Activated CD8-positive, alpha-beta memory T cell treated with anti-CD3 and anti-CD28 coated beads for 48 hours (primary cell): ENCODE data around the gene CACNA1E.
"Not testable (repeated sequence)": the region's sequence is repeated elsewhere in the genome, so short reads cannot be mapped to it uniquely, and the experiment has no call there.

ENCODE experiments used
- DNase-seq, 3 experiments: peaks; one replicate each; pipeline ENCODE4 v3.0.0-alpha.2; 2020; ENCODE audit warnings: low read depth in 2 of 3, low spot score in 2 of 3

Gene CACNA1E

DNA sequence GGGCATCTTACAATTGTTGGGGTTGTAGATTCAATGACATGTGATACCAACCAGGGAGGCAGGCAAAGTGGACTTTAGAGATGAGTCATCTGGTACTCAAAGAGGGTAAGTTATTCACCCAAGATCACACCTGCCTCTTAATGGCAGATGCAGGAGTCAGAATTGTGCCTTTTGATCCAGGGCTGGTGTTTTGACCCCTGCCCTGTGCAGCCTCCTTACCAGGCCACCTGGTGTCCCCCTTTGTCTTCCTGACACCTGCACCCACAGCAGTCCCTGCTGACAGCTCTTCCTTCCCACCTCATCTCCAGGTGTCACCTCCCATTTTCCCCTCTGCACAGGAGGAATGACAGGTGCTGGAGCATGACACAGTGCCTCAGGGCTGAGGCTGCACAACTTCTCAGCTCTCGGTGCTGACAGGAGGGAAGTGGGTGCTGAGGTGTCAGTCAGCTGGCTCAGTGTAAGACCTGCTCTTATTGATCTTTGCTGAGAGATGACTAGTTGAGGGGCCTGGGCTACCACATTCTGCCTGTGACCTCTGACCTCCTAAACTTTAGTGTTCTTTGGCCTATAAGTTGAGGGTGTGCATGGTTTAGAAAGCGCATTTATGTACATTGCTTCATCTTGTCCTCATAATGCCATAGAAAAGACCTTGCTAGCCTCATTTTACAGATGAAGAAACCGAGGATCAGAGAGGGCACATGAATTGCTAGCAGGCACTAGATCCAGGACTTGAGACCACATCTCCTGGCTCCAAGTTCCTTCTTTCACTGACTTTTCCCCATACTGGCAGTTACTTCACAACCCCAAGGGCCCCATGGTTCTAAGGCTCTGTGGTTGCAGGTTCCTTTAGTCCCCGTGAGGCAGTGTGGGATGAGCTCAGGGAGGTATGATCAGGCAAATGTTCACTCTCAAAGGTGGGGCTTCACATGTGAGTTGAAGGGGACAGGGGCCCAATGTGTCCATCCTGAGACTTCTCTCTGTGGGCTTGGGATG is 31.3 kb downstream of the CACNA1E start:
- no peak for DNase-seq

DNA sequence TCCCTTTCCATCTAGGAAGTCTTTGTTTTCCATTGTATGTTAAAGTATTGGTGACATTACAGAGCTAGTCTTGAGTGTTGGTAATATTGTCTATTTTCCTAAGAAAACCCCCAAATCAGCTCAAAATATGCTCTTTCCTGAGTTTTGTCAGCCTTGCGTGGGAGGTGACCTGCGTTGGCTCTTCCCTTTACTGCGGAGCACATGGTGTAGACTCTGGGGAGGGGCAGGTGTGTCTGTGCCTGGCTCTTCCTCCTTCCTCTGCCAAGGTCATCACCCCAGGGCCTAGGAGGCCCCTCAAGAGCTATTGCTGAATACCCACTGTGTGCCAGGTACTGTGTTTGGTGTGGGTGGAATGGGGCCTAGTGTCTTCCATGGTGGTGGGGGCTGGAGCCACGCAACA is 33.4 kb downstream of the CACNA1E start:
- no peak for DNase-seq

DNA sequence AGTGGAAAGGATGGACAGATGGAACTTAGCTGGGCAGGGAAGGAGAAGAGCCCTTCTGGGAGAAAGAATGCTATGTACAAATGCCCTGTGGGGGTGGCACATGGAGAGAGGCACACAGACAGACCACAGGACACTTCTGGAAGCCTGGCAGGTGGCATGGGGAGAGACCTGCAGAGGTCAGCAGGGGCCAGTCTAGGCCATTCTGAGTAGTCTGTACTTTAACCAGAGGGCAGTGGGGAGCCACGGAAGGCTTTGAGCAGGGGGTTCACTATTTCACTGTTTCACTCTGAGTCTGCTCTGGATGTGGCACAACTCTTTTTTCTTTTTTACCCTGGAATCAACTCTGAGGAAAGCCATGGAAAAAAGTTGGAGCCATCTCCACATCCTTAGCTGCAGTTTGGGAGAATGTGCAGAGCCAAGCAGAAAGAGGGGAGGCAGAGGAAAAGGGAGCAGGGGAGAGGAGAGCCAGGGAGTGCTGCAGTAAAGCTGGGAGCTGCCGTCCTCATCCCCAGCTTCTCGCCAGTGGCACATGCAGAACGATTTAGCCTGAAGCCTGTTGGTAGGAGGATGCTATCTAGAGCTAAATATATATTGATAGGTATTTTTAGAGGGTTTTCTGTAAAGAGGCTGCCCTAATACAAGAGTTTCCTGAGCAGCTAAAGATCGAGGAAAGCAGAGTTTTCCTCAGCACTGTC is 34.0 kb downstream of the CACNA1E start:
- no peak for DNase-seq

DNA sequence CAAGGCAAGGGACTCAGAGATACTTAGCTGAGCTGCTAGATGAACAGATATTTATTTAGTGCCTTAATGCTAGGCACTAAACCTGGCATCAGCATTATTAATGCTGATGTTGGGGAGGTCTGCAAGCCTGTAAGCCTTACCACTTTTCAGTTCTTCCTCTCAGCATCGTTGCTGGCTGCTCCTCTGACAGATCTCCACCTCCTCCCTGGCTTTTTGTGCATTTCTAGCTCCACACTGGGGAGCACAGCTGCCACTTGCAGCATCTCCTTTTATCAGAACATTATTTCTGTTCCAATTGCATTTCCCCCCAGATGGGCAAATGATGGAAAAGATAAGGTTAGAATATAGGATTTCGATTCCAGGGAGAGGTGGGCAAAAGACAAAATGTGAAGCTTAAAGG is 34.8 kb downstream of the CACNA1E start:
- DNase-seq: no peak

DNA sequence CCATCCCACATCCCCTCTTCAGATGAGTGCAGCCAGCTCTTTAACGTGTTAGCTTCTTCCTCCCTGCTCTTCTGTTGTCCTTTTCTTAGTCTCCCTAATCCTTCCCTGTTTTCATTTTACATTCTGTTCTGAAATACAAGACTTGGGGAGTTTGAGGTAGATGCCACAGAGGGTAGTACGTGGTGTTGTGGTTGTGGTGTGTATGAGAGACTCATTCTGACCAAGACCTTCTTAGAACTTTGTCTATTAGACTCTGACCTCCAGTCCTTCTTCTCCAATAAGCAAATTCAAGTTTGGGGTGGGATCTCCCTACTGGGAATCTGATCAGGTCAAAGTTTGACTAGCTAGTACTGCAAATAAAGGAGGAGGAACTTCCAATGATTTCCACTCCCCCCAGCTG is 39.5 kb downstream of the CACNA1E start:
- DNase-seq: no peak

DNA sequence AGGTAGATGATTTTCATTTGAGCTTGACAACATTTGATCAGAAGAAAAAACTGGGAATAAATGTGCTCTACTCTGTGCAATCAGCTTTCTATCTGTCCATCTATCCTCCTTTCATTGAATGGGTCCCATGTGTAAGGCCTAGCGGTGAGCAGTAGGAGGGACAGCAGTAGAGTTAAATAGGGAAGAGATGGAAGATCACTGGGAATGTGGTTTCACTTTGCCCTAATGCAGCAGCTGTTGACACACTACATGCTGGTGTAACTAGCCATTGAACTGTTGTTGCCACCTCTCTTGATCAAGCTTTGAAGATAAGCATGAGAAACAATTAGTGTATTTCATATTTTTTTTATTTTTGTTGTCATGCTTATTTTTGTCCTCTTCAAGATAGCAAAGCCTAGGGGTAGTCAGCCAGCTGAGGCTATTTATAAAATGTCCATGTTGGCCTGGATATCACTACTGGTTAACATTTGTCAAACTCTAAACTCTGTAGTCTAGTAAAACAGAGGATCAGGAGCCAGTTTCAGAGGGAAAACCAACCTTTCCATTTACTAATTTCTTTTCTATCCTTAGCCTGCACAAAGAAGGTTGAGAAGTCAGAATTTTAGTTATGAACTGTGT is 41.9 kb downstream of the CACNA1E start:
- DNase-seq: no peak

DNA sequence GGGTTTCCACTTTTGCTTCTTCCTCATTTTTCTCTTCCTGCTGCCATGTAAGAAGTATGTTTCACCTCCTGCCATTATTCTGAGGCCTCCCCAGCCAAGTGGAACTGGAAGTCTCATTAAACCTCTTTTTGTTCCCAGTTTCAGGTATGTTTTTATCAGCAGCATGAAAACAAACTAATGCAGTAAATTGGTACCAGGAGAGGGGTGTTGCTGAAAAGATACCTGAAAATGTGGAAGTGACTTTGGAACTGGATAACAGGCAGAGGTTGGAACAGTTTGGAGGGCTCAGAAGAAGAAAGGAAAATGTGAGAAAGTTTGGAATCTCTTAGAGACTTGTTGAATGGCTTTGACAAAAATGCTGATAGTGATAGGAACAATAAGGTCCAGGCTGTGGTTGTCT is 44.9 kb downstream of the CACNA1E start:
- not testable (repeated sequence) for DNase-seq

DNA sequence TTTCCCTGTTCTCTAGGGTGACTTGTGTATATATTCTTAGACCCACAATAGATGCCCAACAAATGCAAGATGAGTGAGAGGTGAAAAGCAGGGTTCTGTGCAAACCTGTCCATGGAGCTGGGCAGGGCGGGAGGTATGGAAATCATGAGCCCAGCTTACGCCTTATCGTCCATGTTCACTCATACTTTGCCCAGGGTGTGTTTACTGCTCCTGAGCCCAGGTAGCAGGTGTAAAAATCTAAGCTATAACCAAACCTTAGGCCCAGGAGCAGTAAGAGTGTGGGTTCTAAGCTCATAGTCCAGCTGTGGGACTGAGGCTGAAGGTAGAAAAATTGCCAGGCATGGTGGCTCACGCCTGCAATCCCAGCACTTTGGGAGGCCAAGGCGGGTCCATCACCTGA is 48.1 kb downstream of the CACNA1E start:
- DNase-seq: no peak

DNA sequence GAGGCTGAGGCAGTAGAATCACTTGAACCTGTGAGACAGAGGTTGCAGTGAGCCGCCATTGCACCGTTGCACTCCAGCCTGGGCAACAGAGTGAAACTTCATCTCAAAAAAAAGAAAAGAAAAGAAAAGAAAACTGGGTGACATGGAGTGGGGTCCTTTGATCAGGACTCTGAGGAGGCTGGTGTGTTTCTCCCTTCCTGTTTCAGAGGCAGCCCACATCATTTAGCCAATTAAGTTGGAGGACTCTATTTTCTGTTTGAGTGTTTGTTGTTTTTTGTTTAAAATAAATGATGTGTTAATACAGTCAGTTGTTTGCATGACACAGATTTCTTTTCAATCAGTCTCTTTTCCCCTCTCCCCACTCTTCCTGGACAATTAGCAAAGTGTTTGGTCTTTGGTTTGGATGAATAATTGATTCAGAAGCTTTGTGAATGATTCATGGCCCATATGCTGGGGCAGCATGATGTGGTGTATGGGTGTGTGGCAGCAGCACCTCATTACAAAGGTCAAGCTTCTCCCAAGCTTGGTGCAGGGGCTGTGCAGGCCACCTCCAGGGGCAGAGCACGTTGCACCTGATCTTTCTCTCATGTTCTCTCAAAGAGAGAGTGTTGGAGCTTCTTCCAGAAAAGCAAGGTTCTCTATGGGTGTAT is 48.8 kb downstream of the CACNA1E start:
- DNase-seq: no peak

DNA sequence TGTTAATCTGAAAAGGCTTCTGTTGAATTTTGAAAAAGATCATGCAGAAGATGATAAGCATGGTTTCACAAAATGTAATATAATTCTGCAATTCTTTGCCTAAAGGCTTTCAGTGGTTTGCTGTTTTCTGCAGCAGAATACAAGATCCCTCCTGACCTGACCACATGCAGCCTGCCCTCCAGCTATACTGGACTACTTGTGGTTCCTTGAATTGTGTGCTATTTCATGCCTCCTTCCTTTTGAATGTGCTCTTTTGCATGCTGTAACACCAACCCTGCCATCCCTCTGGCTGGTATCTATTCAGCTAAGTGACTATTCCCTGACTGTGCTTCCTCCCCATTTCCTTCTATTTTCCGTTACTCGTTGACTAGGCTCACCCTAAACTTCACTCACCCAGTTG is 55.5 kb downstream of the CACNA1E start:
- DNase-seq: no peak

DNA sequence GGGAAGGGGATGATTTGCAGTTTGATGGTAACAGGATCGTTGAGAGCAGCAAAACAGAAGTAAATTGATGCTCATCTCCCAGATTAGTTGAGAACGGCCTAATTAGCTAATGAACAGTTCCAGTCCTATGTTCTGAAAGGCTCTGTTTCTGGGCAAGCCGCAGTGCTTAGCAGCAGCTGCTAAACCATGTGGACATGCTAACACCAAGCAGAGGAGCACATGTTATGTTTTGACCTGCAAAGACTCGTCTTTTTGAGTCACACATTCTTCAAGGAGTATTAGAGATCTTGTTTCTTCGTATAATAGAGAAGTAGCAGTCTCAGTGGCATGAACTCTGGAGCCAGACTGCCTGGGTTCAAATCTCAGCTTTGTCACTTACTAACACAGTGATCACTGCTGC is 58.1 kb downstream of the CACNA1E start:
- DNase-seq: no peak

DNA sequence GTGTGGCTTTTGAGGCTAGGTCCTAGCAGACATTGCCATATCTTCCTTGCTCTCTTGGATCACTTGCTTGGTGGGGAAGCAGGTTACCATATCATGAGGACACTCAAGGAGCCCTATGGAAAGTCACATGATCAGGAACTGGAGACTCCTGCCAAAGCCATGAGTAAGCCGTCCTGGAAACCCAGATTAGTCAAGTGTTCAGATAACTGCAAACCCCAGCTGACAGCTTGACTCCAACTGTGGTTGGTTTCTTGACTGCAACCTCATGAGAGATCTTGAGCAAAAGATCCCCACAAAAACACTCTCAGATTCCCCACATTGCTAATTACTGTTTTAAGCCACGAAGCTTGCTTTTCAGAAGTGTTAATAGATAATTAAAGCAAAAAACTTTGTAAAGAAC is 58.6 kb downstream of the CACNA1E start:
- DNase-seq: no peak

DNA sequence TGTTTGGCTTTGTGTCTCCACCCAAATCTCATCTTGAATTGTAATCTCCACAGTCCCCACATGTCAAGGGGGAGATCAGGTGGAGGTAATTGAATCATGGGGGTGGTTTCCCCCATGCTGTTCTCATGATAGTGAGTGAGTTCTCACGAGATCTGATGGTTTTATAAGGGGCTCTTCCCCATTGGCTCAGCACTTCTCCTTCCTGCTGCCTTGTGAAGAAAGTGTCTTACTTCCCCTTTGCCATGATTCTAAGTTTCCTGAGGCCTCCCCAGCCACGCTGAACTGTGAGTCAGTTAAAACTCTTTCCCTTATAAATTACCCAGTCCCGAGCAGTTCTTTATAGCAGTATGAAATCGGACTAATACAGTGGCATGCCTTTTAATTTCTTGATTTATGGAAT is 59.1 kb downstream of the CACNA1E start:
- DNase-seq: not testable (repeated sequence)

DNA sequence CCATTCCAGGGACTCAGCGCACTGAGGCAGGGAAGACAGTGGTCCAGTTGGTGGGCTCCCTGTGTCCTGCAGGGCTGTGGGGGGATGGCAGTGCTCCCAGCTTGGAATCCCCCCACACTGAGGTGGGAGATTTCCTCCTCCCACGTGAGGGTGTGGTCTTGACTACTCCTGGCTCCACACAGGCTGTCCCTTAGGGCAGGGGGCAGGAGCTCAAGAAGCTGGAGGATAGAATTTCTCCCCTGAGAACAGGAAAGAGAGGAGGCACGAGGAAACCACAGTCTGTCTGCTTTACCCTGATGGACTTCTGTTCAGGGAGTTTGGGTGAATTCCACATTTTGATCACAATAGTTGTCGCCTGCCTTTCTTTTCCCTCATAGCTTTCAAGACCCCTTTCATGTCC is 62.1 kb downstream of the CACNA1E start:
- DNase-seq: no peak

DNA sequence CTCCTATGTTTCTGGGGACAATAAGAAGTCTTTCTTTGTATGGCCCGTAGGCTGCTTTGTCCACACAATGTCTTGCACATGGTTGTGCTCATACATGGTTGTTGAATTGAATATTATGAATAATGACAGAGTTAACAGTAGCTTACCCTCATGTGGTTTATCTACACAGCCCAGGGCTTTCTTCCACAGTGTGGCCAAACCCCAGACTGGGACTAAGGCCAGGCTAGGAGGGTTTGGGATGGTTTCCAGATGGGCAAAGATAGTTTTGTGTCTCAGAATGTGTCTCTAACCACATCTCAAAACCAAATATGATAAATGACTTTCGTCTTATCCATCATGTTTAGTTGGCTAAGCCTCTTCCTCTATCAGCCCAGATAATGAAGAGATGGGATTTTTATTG is 65.2 kb downstream of the CACNA1E start:
- no peak for DNase-seq

DNA sequence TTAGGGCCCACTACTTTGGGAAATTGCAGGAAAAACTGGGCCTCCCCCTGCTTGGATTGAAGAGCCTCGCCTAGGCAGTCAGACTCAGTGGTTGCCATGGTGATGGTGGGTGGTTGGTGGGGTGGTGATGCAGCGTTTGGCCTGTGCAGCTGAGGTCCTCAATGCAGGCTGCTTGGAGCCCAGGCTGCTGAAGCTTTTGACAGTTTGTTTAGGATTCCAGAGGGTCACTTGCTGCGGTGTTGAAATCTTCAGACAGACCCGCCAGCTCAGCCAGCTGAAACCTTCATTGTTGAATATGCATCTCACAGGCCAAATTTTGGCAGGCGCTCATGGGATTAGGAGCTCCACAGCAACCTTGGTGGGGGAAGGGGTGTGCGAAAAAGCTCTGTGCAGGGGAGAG is 67.9 kb downstream of the CACNA1E start:
- DNase-seq: no peak

DNA sequence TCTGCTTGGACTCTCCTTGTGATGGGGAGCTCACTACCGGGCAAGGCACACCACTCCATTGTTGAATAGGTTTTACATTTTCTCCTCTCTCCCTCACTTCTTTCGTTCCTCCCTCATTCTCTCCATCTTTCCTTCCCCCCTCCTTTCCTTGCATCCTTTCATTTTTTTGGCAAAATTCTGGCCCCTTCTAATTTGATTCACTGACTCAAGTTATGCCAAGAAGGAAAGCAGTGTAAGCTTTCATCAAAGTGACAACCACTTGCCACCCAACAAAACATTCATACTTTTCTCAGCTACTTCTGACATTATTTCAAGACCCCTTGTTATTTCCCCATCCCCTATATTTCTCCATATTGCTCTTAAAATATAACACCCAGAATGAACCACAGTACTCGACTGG is 68.4 kb downstream of the CACNA1E start:
- DNase-seq: no peak

DNA sequence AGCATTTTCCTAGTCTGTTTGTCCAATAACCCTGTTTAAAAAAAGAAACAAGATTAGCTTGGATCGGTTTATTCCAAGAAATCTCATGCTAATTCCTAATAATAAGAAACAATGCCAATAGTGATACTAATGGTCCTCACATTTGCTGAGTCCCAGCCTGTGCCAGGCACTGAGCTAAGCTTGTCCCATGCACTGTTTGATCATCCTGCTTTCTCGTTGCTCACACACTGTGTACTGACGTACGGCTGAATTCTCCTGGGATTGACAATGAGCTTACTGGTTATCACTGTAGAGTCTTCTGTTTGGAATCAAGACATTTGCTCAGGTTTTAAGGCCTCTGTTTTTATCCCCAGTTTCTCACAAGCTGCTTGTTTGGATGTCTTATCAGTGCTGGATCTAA is 71.1 kb downstream of the CACNA1E start:
- DNase-seq: no peak

DNA sequence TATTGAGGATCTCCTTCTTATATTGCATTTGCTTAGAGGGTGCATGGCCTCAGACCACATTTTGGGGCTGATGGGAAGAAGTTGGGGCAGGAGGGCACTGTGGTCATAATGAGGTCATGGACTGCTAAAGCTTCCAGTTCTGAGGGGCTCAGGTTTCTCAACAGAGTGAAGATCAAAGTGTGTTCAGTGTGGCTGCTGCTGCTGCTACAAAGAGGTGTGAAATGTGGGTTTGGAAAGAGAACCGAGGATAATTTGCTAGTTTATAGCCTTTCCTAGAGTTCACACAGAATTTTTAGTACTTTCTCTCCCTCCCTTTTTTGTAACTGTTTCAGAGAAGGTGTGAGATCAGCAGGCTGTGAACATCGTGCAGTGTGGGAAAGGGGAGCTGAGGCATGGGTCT is 73.3 kb downstream of the CACNA1E start:
- no peak for DNase-seq

DNA sequence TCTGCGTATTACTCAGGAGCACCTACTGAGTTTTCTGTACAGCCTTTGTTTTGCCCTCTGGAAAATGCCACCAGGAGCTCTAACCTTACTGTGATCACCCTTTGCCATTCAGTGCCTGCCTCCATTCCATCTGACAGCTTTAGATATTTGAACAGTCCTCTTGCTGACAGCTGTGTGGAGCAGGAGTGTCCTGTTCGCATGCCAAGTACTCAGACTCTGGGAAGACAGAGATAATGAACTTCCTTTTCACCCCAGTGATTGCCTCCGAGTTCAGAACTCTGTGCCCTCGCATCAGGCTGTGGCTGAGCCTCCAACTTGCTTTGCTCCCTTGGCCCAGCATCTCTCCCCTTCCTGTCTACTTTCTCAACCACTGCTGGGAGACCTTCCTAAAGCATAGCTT is 74.0 kb downstream of the CACNA1E start:
- DNase-seq: no peak

DNA sequence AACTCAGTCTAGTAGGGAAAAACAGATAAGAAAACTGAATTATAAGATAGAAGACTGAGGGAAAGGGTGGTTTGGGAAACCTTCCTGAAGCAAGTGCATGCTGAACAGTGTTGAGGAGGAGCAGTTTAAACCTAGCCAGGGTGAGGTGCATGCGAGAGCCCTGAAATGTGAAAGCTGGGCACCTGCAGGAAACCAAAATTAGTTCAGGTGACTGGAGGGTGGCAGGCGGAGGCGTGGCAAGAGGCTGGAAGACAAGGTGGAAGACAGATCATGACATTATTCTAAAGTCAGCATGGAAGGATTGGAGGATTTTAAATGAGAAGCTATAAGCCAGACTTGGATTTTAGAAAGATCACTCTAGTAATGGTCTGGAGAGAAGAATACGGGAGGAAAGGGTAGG is 75.1 kb downstream of the CACNA1E start:
- DNase-seq: no peak

DNA sequence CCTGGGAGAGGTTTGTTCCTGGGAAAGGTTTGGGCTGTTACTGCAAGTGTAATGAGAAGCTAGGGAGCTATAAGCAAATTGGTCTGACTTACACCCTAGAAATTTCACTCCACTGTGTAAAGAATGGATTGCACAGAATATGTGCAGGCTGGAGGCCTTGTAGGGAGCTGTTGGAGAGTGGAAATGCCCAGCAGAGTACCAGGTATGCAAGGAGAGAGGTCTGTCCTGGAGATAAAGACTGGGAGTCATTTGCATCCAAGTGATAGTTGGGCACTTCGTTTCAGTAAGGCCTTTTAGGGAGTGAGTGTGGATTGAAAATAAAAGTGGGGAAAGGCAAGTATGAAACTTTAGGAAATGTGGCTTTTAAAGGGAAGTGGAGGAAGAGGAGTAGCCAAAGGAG is 75.8 kb downstream of the CACNA1E start:
- DNase-seq: no peak
